ENCODE results near the gene STX7. TPM values are rescaled to one million over a fixed set of nuclear protein-coding genes. Genes with fewer than 3 reads are reported as not detected.
"Not testable (repeated sequence)": the region's sequence is repeated elsewhere in the genome, so short reads cannot be mapped to it uniquely, and the experiment has no call there.

STX7 gene
- total RNA-seq, 4 donors from 2014 or later, result 30.1 to 48.2 (median 33.3) TPM

- H3K4me3 ChIP-seq (ENCODE audit: low read depth, poor library complexity, severe bottlenecking), result no peak overlapping the region
- no peak for TF ChIP-seq POLR2A (IDR thresholded peaks at IDR 0.05)
- TF ChIP-seq CTCF (IDR thresholded peaks at IDR 0.05), result no peak
- DNase-seq (ENCODE audit: low spot score in 2 of 2), result no peak
- WGBS, 2 donors, result 85% methylated on average over 3 of the region's 3 CpGs
- intact Hi-C loops (cut with DNase I; ENCODE audit: low total_unique reads), result no loop called here
These were observed 24.2 kb upstream of the STX7 start for GRCh38 chr6:132537145-132537544.

GRCh38 chr6:132534546-132534945, 21.6 kb upstream of the STX7 start:
- 69 to 85% methylated on average over 2 of the region's 2 CpGs for WGBS, 2 donors
- DNase-seq (ENCODE audit: low spot score in 2 of 2); intact Hi-C loops (cut with DNase I; ENCODE audit: low total_unique reads); H3K4me3 ChIP-seq (ENCODE audit: low read depth, poor library complexity, severe bottlenecking): not testable (repeated sequence)

- TF ChIP-seq CTCF (IDR thresholded peaks at IDR 0.05), result no peak
- DNase-seq (ENCODE audit: low spot score in 2 of 2), result no peak
- 11 to 14% methylated on average over 9 of the region's 9 CpGs for WGBS, 2 donors
- H3K4me3 ChIP-seq (ENCODE audit: low read depth, poor library complexity, severe bottlenecking), result no peak overlapping the region
- intact Hi-C loops (cut with DNase I; ENCODE audit: low total_unique reads), result no loop called here
These were observed 17.5 kb upstream of the STX7 start for GRCh38 chr6:132530293-132530974.

GRCh38 chr6:132527791-132528190, 14.9 kb upstream of the STX7 start:
- no peak overlapping the region for H3K4me3 ChIP-seq (ENCODE audit: low read depth, poor library complexity, severe bottlenecking)
- no peak for DNase-seq (ENCODE audit: low spot score in 2 of 2)
- intact Hi-C loops (cut with DNase I; ENCODE audit: low total_unique reads), result no loop called here
- WGBS, 2 donors, result 68 to 71% methylated on average over 6 of the region's 6 CpGs
- no peak for TF ChIP-seq CTCF (IDR thresholded peaks at IDR 0.05)
- no peak for TF ChIP-seq POLR2A (IDR thresholded peaks at IDR 0.05)

- intact Hi-C loops (cut with DNase I; ENCODE audit: low total_unique reads), result no loop called here
- TF ChIP-seq POLR2A (IDR thresholded peaks at IDR 0.05) (no peak), CTCF (IDR thresholded peaks at IDR 0.05) (no peak)
- WGBS, 2 donors, result 55 to 61% methylated on average over 2 of the region's 2 CpGs
- no peak overlapping the region for H3K4me3 ChIP-seq (ENCODE audit: low read depth, poor library complexity, severe bottlenecking)
- no peak for DNase-seq (ENCODE audit: low spot score in 2 of 2)
These were observed 13.5 kb upstream of the STX7 start for GRCh38 chr6:132526461-132526860.

GRCh38 chr6:132525866-132526265, 12.9 kb upstream of the STX7 start:
- WGBS, 2 donors, result 86 to 91% methylated on average over 4 of the region's 4 CpGs
- DNase-seq (ENCODE audit: low spot score in 2 of 2), result no peak
- no peak for TF ChIP-seq CTCF (IDR thresholded peaks at IDR 0.05)
- no peak for TF ChIP-seq POLR2A (IDR thresholded peaks at IDR 0.05)
- no peak overlapping the region for H3K4me3 ChIP-seq (ENCODE audit: low read depth, poor library complexity, severe bottlenecking)
- intact Hi-C loops (cut with DNase I; ENCODE audit: low total_unique reads), result no loop called here
